ENCODE data around the gene SLC25A52. TPM values are rescaled to one million over a fixed set of nuclear protein-coding genes. Genes with fewer than 3 reads are reported as not detected.

SLC25A52 gene
- total and polyA plus RNA-seq, 9 of the 15 experiments (the other 6 are each of a cell fraction or from before 2014, with no cell fraction given): not detected

DNA sequence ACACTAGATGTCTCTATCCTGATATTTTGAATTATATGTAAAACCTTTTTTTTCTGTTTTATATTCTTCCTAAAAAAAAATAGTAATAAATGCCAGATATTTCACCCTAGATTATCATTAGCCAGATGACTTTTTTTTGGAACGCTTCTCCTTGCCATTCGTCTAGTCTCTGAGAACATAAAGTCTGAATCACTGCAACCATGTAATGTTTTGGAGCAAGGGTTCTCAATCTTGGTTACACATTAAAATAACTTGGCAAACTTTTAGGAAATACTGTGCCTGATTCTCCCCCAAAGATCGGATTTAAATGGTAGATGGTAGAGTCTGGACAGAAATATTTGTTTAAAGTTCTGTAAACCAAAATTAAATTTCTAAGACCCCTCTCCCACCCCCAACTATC, 21.0 kb downstream of the SLC25A52 start:
- H3K9me3 ChIP-seq (replicated peaks; ENCODE audit: control insufficient read depth, insufficient read depth, low read depth, low read length): peaks cover 15% of the 10 kb centered on the region
- ATAC-seq: no peak
- H3K79me2 ChIP-seq (ENCODE audit: control insufficient read depth, insufficient read depth, low read length): no peaks in the 10 kb centered on the region
- intact Hi-C loops (cut with micrococcal nuclease) (no loop called here), in situ Hi-C loops (cut with MboI) (loop anchor here (10.0 kb wide), 1 partner anchor 215 kb away; no protein-coding TSS in a partner anchor)
- CTCF ChIA-PET (ENCODE audit: low intra/inter-chr PET ratio): interaction anchor here (2.6 kb wide), 1 partner anchor 80 kb away, joined by 9 read pairs; no protein-coding TSS in a partner anchor
- POLR2A ChIA-PET: no interaction called here
- FAIRE-seq: no peak
- no peaks in the 10 kb centered on the region for H3K9me1 ChIP-seq (ENCODE audit: control insufficient read depth, insufficient read depth, low read length)
- H3K36me3 ChIP-seq (ENCODE audit: control insufficient read depth, insufficient read depth, low read length): no peaks in the 10 kb centered on the region
- no peak overlapping the region for H3K4me2 ChIP-seq (ENCODE audit: insufficient read depth, low read length)
- no peak overlapping the region for H2AFZ ChIP-seq (ENCODE audit: low read depth, low read length)
- no peak overlapping the region for H3K4me3 ChIP-seq
- TF ChIP-seq BRD4 (IDR thresholded peaks at IDR 0.05) (peak; percentile 63; the same call in 1 of the 2 replicates), MAFG (tag; conservative IDR thresholded peaks at IDR 0.05) (no peak), CBX1 (IDR thresholded peaks at IDR 0.05; ENCODE audit: low read depth) (no peak), HMGN3 (IDR thresholded peaks at IDR 0.05; ENCODE audit: borderline replicate concordance, extremely low read depth, insufficient read length, low read depth, low read length) (no peak)
- H3K27me3 ChIP-seq (ENCODE audit: control insufficient read depth in 2 of 2, insufficient read depth in 2 of 2, low read length in 2 of 2): peaks cover 0 to 4% of the 10 kb centered on the region in 2 experiments; a peak in 1 of 5 replicates
- no peak overlapping the region for H3K9ac ChIP-seq (ENCODE audit: insufficient read depth in 1 of 2, low read depth in 2 of 2, low read length in 2 of 2)
- H3K4me1 ChIP-seq (replicated peaks in 1 of 2; ENCODE audit: control insufficient read depth in 2 of 2, insufficient read depth in 2 of 2, low read length in 2 of 2): peaks cover 0 to 7% of the 10 kb centered on the region in 2 experiments; a peak in 2 of 5 replicates
- no peak for DNase-seq (ENCODE audit: extremely low read depth in 1 of 4, low spot score in 3 of 4)
- H4K20me1 ChIP-seq (replicated peaks; ENCODE audit: control insufficient read depth, insufficient read depth, low read length): no peaks in the 10 kb centered on the region
- no TSS peak for BruUV-seq (replicated peaks)
- H3K27ac ChIP-seq (ENCODE audit: extremely low read depth, low read depth, low read length): peak overlapping the region; percentile 84; the same call in 2 of the 3 replicates
- WGBS (ENCODE audit: insufficient coverage, low coverage, missing lambda C conversion rate): 63% methylated on average over 3 of the region's 3 CpGs

All from K562 (cell line).